ENCODE results near the gene ZMYM5.

Gene ZMYM5

DNA sequence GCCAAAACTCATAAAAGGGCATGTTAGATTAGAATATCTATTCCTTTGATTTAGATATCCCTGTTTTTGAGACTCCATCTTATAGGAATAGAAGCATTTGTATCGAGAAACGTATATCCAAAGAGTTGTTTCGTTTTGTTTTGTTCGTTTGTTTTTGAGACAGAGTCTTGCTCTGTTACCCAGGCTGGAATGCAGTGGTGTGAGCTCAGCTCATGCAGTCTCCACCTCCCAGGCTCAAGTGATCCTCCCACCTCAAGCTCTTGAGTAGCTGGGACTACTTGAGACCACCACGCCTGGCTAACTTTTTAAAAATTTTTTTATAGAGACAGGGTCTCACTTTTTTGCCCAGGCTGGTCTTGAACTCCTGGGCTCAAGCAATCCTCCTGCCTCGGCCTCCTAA lies 26.6 kb upstream of the ZMYM5 start:
- H4K91ac ChIP-seq (ENCODE audit: low read depth, low read length) = no peak overlapping the region
- no peak overlapping the region for H3K4me3 ChIP-seq (ENCODE audit: low read depth, low read length)
- H3K36me3 ChIP-seq (ENCODE audit: control insufficient read depth in 1 of 2, insufficient read depth in 2 of 2, low read length in 2 of 2) = no peaks in the 10 kb centered on the region
- H3K23ac ChIP-seq (ENCODE audit: low read length) = no peak overlapping the region
- no peak overlapping the region for H2AFZ ChIP-seq (ENCODE audit: insufficient read depth, low read length, poor library complexity)
- no peak overlapping the region for H3K18ac ChIP-seq (ENCODE audit: low read length)
- H2BK120ac ChIP-seq (ENCODE audit: insufficient read depth, low read length, poor library complexity) = no peak overlapping the region
- H2AK5ac ChIP-seq (ENCODE audit: low read length) = no peak overlapping the region
- no peak overlapping the region for H3K14ac ChIP-seq (ENCODE audit: low read length)
- H3K4me1 ChIP-seq (ENCODE audit: control insufficient read depth in 1 of 2, insufficient read depth in 2 of 2, low read length in 2 of 2) = no peaks in the 10 kb centered on the region
- no peak overlapping the region for H3K9ac ChIP-seq (ENCODE audit: low read length)
- H3K79me2 ChIP-seq (ENCODE audit: control insufficient read depth, insufficient read depth, low read length, poor library complexity) = no peaks in the 10 kb centered on the region
- H4K8ac ChIP-seq (ENCODE audit: low read depth, low read length) = no peak overlapping the region
- H3K79me1 ChIP-seq (ENCODE audit: low read length) = no peaks in the 10 kb centered on the region
- H2BK12ac ChIP-seq (ENCODE audit: low read length) = no peak overlapping the region
- H4K12ac ChIP-seq (ENCODE audit: low read depth, low read length) = no peak overlapping the region
- H3K4me2 ChIP-seq (ENCODE audit: low read length) = no peak overlapping the region
- H3K27me3 ChIP-seq (ENCODE audit: insufficient read depth, low read length) = no peaks in the 10 kb centered on the region
- WGBS (ENCODE audit: extremely low coverage, insufficient coverage, insufficient read length) = no CpG with 5 or more reads among the region's 6 CpGs
- H2BK5ac ChIP-seq (ENCODE audit: low read depth, low read length, poor library complexity) = no peak overlapping the region
- no peak overlapping the region for H3K4ac ChIP-seq (ENCODE audit: low read depth, low read length)
- no peaks in the 10 kb centered on the region for H3K9me3 ChIP-seq (ENCODE audit: insufficient read depth, low read depth, low read length)
- H3K27ac ChIP-seq (ENCODE audit: low read depth, low read length) = no peak overlapping the region
- DNase-seq = no peak

DNA sequence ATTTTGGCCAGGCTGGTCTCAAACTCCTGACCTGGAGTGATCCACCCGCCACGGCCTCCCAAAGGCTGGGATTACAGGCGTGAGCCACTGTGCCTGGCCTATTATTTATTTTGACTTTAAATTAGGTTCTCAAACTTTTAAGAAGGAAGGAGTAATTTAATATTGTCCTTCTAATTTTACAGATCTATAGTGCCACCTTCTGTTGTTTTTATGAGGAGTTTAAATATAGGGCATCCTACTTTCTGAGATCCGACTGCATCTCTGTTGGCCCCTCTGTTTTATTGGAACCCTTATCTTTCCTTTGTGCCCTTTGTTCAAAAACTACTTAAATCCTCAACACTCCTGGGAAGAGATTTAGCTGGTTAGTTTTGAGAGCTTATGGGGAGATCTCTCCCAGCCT lies 25.4 kb upstream of the ZMYM5 start:
- Histone ChIP-seq H2BK12ac (ENCODE audit: low read length) (no peak overlapping the region), H3K4ac (ENCODE audit: low read depth, low read length) (no peak overlapping the region), H3K4me1 (ENCODE audit: control insufficient read depth in 1 of 2, insufficient read depth in 2 of 2, low read length in 2 of 2) (no peaks in the 10 kb centered on the region), H3K4me3 (ENCODE audit: low read depth, low read length) (no peak overlapping the region), H3K9me3 (ENCODE audit: insufficient read depth, low read depth, low read length) (no peaks in the 10 kb centered on the region), H2AK5ac (ENCODE audit: low read length) (no peak overlapping the region), H4K91ac (ENCODE audit: low read depth, low read length) (no peak overlapping the region), H3K14ac (ENCODE audit: low read length) (no peak overlapping the region), H4K12ac (ENCODE audit: low read depth, low read length) (no peak overlapping the region), H2AFZ (ENCODE audit: insufficient read depth, low read length, poor library complexity) (no peak overlapping the region), H3K27ac (ENCODE audit: low read depth, low read length) (no peak overlapping the region), H3K79me2 (ENCODE audit: control insufficient read depth, insufficient read depth, low read length, poor library complexity) (no peaks in the 10 kb centered on the region), H2BK5ac (ENCODE audit: low read depth, low read length, poor library complexity) (no peak overlapping the region), H3K23ac (ENCODE audit: low read length) (no peak overlapping the region), H3K79me1 (ENCODE audit: low read length) (no peaks in the 10 kb centered on the region), H2BK120ac (ENCODE audit: insufficient read depth, low read length, poor library complexity) (no peak overlapping the region), H3K27me3 (ENCODE audit: insufficient read depth, low read length) (no peaks in the 10 kb centered on the region), H4K8ac (ENCODE audit: low read depth, low read length) (no peak overlapping the region), H3K36me3 (ENCODE audit: control insufficient read depth in 1 of 2, insufficient read depth in 2 of 2, low read length in 2 of 2) (no peaks in the 10 kb centered on the region), H3K9ac (ENCODE audit: low read length) (no peak overlapping the region), H3K4me2 (ENCODE audit: low read length) (no peak overlapping the region), H3K18ac (ENCODE audit: low read length) (no peak overlapping the region)
- DNase-seq = peak in 1 of 2 donors; percentile 10
- WGBS (ENCODE audit: extremely low coverage, insufficient coverage, insufficient read length) = no CpG with 5 or more reads among the region's 4 CpGs

- Histone ChIP-seq H4K91ac (ENCODE audit: low read depth, low read length) (no peak overlapping the region), H2AK5ac (ENCODE audit: low read length) (no peak overlapping the region)
Observed at GRCh38 chr13:19882231-19882630, 18.8 kb upstream of the ZMYM5 start.

GRCh38 chr13:19881641-19882040 lies 18.2 kb upstream of the ZMYM5 start:
- no peak overlapping the region for H3K18ac ChIP-seq (ENCODE audit: low read length)
- WGBS (ENCODE audit: extremely low coverage, insufficient coverage, insufficient read length) = no CpG with 5 or more reads among the region's 7 CpGs
- H3K27ac ChIP-seq (ENCODE audit: low read depth, low read length) = no peak overlapping the region
- no peak overlapping the region for H3K9ac ChIP-seq (ENCODE audit: low read length)
- DNase-seq = no peak
- no peak overlapping the region for H2BK5ac ChIP-seq (ENCODE audit: low read depth, low read length, poor library complexity)
- no peaks in the 10 kb centered on the region for H3K9me3 ChIP-seq (ENCODE audit: insufficient read depth, low read depth, low read length)
- no peak overlapping the region for H2BK120ac ChIP-seq (ENCODE audit: insufficient read depth, low read length, poor library complexity)
- H2BK12ac ChIP-seq (ENCODE audit: low read length) = no peak overlapping the region
- no peaks in the 10 kb centered on the region for H3K36me3 ChIP-seq (ENCODE audit: control insufficient read depth in 1 of 2, insufficient read depth in 2 of 2, low read length in 2 of 2)
- H2AFZ ChIP-seq (ENCODE audit: insufficient read depth, low read length, poor library complexity) = no peak overlapping the region
- no peak overlapping the region for H3K4me2 ChIP-seq (ENCODE audit: low read length)
- no peaks in the 10 kb centered on the region for H3K79me1 ChIP-seq (ENCODE audit: low read length)
- H4K8ac ChIP-seq (ENCODE audit: low read depth, low read length) = no peak overlapping the region
- no peak overlapping the region for H3K23ac ChIP-seq (ENCODE audit: low read length)
- H3K79me2 ChIP-seq (ENCODE audit: control insufficient read depth, insufficient read depth, low read length, poor library complexity) = no peaks in the 10 kb centered on the region
- no peak overlapping the region for H3K14ac ChIP-seq (ENCODE audit: low read length)
- H4K91ac ChIP-seq (ENCODE audit: low read depth, low read length) = no peak overlapping the region
- H3K27me3 ChIP-seq (ENCODE audit: insufficient read depth, low read length) = no peaks in the 10 kb centered on the region
- H3K4me1 ChIP-seq (ENCODE audit: control insufficient read depth in 1 of 2, insufficient read depth in 2 of 2, low read length in 2 of 2) = no peaks in the 10 kb centered on the region
- no peak overlapping the region for H3K4ac ChIP-seq (ENCODE audit: low read depth, low read length)
- H4K12ac ChIP-seq (ENCODE audit: low read depth, low read length) = no peak overlapping the region
- no peak overlapping the region for H3K4me3 ChIP-seq (ENCODE audit: low read depth, low read length)
- no peak overlapping the region for H2AK5ac ChIP-seq (ENCODE audit: low read length)

More at GRCh38 chr13:19882231-19882630, 18.8 kb upstream of the ZMYM5 start:
- no peak overlapping the region for H2BK120ac ChIP-seq (ENCODE audit: insufficient read depth, low read length, poor library complexity)
- H3K9ac ChIP-seq (ENCODE audit: low read length) = no peak overlapping the region
- H3K4me3 ChIP-seq (ENCODE audit: low read depth, low read length) = no peak overlapping the region
- H4K8ac ChIP-seq (ENCODE audit: low read depth, low read length) = no peak overlapping the region
- H3K79me2 ChIP-seq (ENCODE audit: control insufficient read depth, insufficient read depth, low read length, poor library complexity) = no peaks in the 10 kb centered on the region
- H2BK12ac ChIP-seq (ENCODE audit: low read length) = no peak overlapping the region
- no peak overlapping the region for H3K4me2 ChIP-seq (ENCODE audit: low read length)
- H2BK5ac ChIP-seq (ENCODE audit: low read depth, low read length, poor library complexity) = no peak overlapping the region
- no peak overlapping the region for H3K14ac ChIP-seq (ENCODE audit: low read length)
- H3K79me1 ChIP-seq (ENCODE audit: low read length) = no peaks in the 10 kb centered on the region
- no peak overlapping the region for H3K4ac ChIP-seq (ENCODE audit: low read depth, low read length)
- H3K27ac ChIP-seq (ENCODE audit: low read depth, low read length) = no peak overlapping the region
- no peak for DNase-seq
- no peaks in the 10 kb centered on the region for H3K4me1 ChIP-seq (ENCODE audit: control insufficient read depth in 1 of 2, insufficient read depth in 2 of 2, low read length in 2 of 2)
- no peaks in the 10 kb centered on the region for H3K9me3 ChIP-seq (ENCODE audit: insufficient read depth, low read depth, low read length)
- no peak overlapping the region for H4K12ac ChIP-seq (ENCODE audit: low read depth, low read length)
- no peaks in the 10 kb centered on the region for H3K27me3 ChIP-seq (ENCODE audit: insufficient read depth, low read length)
- no CpG with 5 or more reads among the region's 3 CpGs for WGBS (ENCODE audit: extremely low coverage, insufficient coverage, insufficient read length)
- no peak overlapping the region for H3K18ac ChIP-seq (ENCODE audit: low read length)
- H3K36me3 ChIP-seq (ENCODE audit: control insufficient read depth in 1 of 2, insufficient read depth in 2 of 2, low read length in 2 of 2) = no peaks in the 10 kb centered on the region
- no peak overlapping the region for H3K23ac ChIP-seq (ENCODE audit: low read length)
- no peak overlapping the region for H2AFZ ChIP-seq (ENCODE audit: insufficient read depth, low read length, poor library complexity)
